D721Med (cell line): ENCODE results near the gene GDPD4.

Experiments
- DNase-seq: peaks from one replicate; pipeline ENCODE4 v3.0.0; 2011; ENCODE audit warnings: low spot score; ENCODE audit not compliant: insufficient read length
- FAIRE-seq: peaks from 2 replicates; lab custom pipeline; 2011; peaks lifted over from hg19 to GRCh38; lab: Jason Lieb, UNC
- CTCF ChIP-seq: IDR thresholded peaks from 2 replicates; pipeline ENCODE4 v1.5.1; 2012; ENCODE audit warnings: mild to moderate bottlenecking, control low read depth; ENCODE audit not compliant: insufficient read depth; ENCODE audit errors: missing control alignments

GDPD4 gene

GRCh38 chr11:77301510-77301909 lies at the start of gene GDPD4:
Gene GDPD4, minus strand, starts transcription at chr11:77301686. Its CDS starts 16,549 bp downstream, at chr11:77285137.
- no peak for FAIRE-seq
- TF ChIP-seq CTCF, result no peak
- no peak for DNase-seq

- no peak for TF ChIP-seq CTCF
- no peak for DNase-seq
- FAIRE-seq, result no peak
Observed at GRCh38 chr11:77347948-77348347, 46.5 kb upstream of the GDPD4 start.

- no peak for FAIRE-seq
- no peak for DNase-seq
- no peak for TF ChIP-seq CTCF
Observed at GRCh38 chr11:77346906-77347603, 45.6 kb upstream of the GDPD4 start.

- FAIRE-seq, result no peak
Observed at GRCh38 chr11:77345621-77346020, 44.1 kb upstream of the GDPD4 start.

GRCh38 chr11:77340501-77340900 lies 39.0 kb upstream of the GDPD4 start:
- DNase-seq (no peak), FAIRE-seq (no peak)
- TF ChIP-seq CTCF, result no peak

More at GRCh38 chr11:77345621-77346020, 44.1 kb upstream of the GDPD4 start:
- DNase-seq, result no peak
- no peak for TF ChIP-seq CTCF

GRCh38 chr11:77332259-77332658 lies 30.8 kb upstream of the GDPD4 start:
- DNase-seq (no peak), FAIRE-seq (no peak)
- no peak for TF ChIP-seq CTCF

- DNase-seq (no peak), FAIRE-seq (no peak)
- no peak for TF ChIP-seq CTCF
Observed at GRCh38 chr11:77325159-77325558, 23.7 kb upstream of the GDPD4 start.
